ENCODE measurements around the gene UGCG.
A peak's percentile ranks its signal among the peaks of the same experiment; 100 is the strongest.
"Not testable (repeated sequence)": the region's sequence is repeated elsewhere in the genome, so short reads cannot be mapped to it uniquely, and the experiment has no call there.

UGCG gene

GRCh38 chr9:111890334-111890733 lies 6.3 kb upstream of the UGCG start:
- H3K4me3 ChIP-seq: no peak overlapping the region
- H3K27ac ChIP-seq: no peak overlapping the region
- no peak for DNase-seq (ENCODE audit: low spot score)
- TF ChIP-seq CTCF (IDR thresholded peaks at IDR 0.05): no peak

- not testable (repeated sequence) for H3K4me3 ChIP-seq; DNase-seq (ENCODE audit: low spot score); H3K27ac ChIP-seq
These were observed 5.7 kb upstream of the UGCG start for GRCh38 chr9:111890867-111891266.

- TF ChIP-seq CTCF (IDR thresholded peaks at IDR 0.05): no peak
- no peak for DNase-seq (ENCODE audit: low spot score)
These were observed 4.6 kb upstream of the UGCG start for GRCh38 chr9:111891910-111892499.

GRCh38 chr9:111896942-111897600 lies 457 bp downstream of the UGCG start:
- H3K27ac ChIP-seq: peak overlapping the region; percentile 86 to 94
- H3K4me3 ChIP-seq: peak overlapping the region; percentile 73
- peak; percentile 84 for DNase-seq (ENCODE audit: low spot score)
- no peak for TF ChIP-seq CTCF (IDR thresholded peaks at IDR 0.05)

More at GRCh38 chr9:111891910-111892499, 4.6 kb upstream of the UGCG start:
- Histone ChIP-seq H3K4me3 (no peak overlapping the region), H3K27ac (no peak overlapping the region)

GRCh38 chr9:111897601-111898137 lies 1.1 kb downstream of the UGCG start:
- DNase-seq (ENCODE audit: low spot score): no peak
- Histone ChIP-seq H3K27ac (peak overlapping the region; percentile 86 to 94), H3K4me3 (peak overlapping the region; percentile 73)
- no peak for TF ChIP-seq CTCF (IDR thresholded peaks at IDR 0.05)

- Histone ChIP-seq H3K4me3 (peak overlapping the region; percentile 73), H3K27ac (peak overlapping the region; percentile 46 to 94)
- no peak for DNase-seq (ENCODE audit: low spot score)
These were observed 1.9 kb downstream of the UGCG start for GRCh38 chr9:111898331-111899096.

More at GRCh38 chr9:111898331-111899096, 1.9 kb downstream of the UGCG start:
- TF ChIP-seq CTCF (IDR thresholded peaks at IDR 0.05): no peak

Measured in coronary artery (tissue), 2 donors.